ENCODE data around the gene KRTAP9-2.

The KRTAP9-2 gene

GRCh38 chr17:41215681-41216080 is 10.8 kb upstream of the KRTAP9-2 start:
- TF ChIP-seq GABPA (IDR thresholded peaks at IDR 0.05; ENCODE audit: low read depth): no peak
- no peak for TF ChIP-seq SPI1 (IDR thresholded peaks at IDR 0.05; ENCODE audit: borderline replicate concordance, low read depth)
- TF ChIP-seq, protein P1, sequence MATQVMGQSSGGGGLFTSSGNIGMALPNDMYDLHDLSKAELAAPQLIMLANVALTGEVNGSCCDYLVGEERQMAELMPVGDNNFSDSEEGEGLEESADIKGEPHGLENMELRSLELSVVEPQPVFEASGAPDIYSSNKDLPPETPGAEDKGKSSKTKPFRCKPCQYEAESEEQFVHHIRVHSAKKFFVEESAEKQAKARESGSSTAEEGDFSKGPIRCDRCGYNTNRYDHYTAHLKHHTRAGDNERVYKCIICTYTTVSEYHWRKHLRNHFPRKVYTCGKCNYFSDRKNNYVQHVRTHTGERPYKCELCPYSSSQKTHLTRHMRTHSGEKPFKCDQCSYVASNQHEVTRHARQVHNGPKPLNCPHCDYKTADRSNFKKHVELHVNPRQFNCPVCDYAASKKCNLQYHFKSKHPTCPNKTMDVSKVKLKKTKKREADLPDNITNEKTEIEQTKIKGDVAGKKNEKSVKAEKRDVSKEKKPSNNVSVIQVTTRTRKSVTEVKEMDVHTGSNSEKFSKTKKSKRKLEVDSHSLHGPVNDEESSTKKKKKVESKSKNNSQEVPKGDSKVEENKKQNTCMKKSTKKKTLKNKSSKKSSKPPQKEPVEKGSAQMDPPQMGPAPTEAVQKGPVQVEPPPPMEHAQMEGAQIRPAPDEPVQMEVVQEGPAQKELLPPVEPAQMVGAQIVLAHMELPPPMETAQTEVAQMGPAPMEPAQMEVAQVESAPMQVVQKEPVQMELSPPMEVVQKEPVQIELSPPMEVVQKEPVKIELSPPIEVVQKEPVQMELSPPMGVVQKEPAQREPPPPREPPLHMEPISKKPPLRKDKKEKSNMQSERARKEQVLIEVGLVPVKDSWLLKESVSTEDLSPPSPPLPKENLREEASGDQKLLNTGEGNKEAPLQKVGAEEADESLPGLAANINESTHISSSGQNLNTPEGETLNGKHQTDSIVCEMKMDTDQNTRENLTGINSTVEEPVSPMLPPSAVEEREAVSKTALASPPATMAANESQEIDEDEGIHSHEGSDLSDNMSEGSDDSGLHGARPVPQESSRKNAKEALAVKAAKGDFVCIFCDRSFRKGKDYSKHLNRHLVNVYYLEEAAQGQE (IDR thresholded peaks at IDR 0.05; ENCODE audit: insufficient replicate concordance, low read depth): no peak
- TF ChIP-seq, protein P2, sequence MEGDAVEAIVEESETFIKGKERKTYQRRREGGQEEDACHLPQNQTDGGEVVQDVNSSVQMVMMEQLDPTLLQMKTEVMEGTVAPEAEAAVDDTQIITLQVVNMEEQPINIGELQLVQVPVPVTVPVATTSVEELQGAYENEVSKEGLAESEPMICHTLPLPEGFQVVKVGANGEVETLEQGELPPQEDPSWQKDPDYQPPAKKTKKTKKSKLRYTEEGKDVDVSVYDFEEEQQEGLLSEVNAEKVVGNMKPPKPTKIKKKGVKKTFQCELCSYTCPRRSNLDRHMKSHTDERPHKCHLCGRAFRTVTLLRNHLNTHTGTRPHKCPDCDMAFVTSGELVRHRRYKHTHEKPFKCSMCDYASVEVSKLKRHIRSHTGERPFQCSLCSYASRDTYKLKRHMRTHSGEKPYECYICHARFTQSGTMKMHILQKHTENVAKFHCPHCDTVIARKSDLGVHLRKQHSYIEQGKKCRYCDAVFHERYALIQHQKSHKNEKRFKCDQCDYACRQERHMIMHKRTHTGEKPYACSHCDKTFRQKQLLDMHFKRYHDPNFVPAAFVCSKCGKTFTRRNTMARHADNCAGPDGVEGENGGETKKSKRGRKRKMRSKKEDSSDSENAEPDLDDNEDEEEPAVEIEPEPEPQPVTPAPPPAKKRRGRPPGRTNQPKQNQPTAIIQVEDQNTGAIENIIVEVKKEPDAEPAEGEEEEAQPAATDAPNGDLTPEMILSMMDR (IDR thresholded peaks at IDR 0.05; ENCODE audit: insufficient read depth, low read length): no peak
- TF ChIP-seq POLR2AphosphoS5 (IDR thresholded peaks at IDR 0.05; ENCODE audit: low read depth): no peak
- H3K27ac ChIP-seq (replicated peaks): no peak overlapping the region
- no peaks in the 10 kb centered on the region for H3K27me3 ChIP-seq (ENCODE audit: insufficient read depth, poor library complexity, severe bottlenecking)
- no peak overlapping the region for H3K4me3 ChIP-seq (replicated peaks; ENCODE audit: insufficient read depth, low read length)
- DNase-seq (ENCODE audit: low read depth in 1 of 2, low spot score in 1 of 2): no peak

GRCh38 chr17:41223821-41224220 is 2.6 kb upstream of the KRTAP9-2 start:
- no peaks in the 10 kb centered on the region for H3K27me3 ChIP-seq (ENCODE audit: insufficient read depth, poor library complexity, severe bottlenecking)
- DNase-seq (ENCODE audit: low read depth in 1 of 2, low spot score in 1 of 2): no peak
- H3K4me3 ChIP-seq (replicated peaks; ENCODE audit: insufficient read depth, low read length): no peak overlapping the region
- no peak overlapping the region for H3K27ac ChIP-seq (replicated peaks)
- TF ChIP-seq, protein P1 (IDR thresholded peaks at IDR 0.05; ENCODE audit: insufficient replicate concordance, low read depth): no peak

GRCh38 chr17:41226051-41226450 is 397 bp upstream of the KRTAP9-2 start:
- DNase-seq (ENCODE audit: low read depth in 1 of 2, low spot score in 1 of 2): no peak
- H3K27me3 ChIP-seq (ENCODE audit: insufficient read depth, poor library complexity, severe bottlenecking): peaks cover 2% of the 10 kb centered on the region
- H3K27ac ChIP-seq (replicated peaks): no peak overlapping the region
- TF ChIP-seq GABPA (IDR thresholded peaks at IDR 0.05; ENCODE audit: low read depth): no peak
- TF ChIP-seq POLR2AphosphoS5 (IDR thresholded peaks at IDR 0.05; ENCODE audit: low read depth): no peak
- TF ChIP-seq SPI1 (IDR thresholded peaks at IDR 0.05; ENCODE audit: borderline replicate concordance, low read depth): no peak
- TF ChIP-seq, protein P2 (IDR thresholded peaks at IDR 0.05; ENCODE audit: insufficient read depth, low read length): no peak
- TF ChIP-seq, protein P1 (IDR thresholded peaks at IDR 0.05; ENCODE audit: insufficient replicate concordance, low read depth): no peak
- no peak overlapping the region for H3K4me3 ChIP-seq (replicated peaks; ENCODE audit: insufficient read depth, low read length)

DNA sequence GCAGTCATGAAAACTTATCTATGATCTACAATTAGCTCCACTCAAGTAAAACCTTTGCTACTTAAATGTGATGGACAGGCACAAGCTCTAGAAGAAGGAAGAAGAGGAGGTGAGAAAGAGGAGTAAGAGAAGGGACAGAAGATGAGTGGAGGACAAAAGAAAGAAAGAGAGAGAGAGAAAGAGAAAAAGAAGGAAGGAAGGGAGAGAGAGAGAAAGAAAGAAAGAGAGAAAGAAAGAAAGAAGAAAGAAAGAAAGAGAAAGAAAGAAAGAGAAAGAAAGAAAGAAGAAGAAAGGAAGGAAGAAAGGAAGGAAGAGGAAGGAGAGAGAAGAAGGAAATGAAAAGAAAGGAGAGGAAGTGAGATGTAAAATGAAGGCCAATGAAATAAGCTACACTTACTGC is 3.6 kb downstream of the KRTAP9-2 start:
- H3K27me3 ChIP-seq (ENCODE audit: insufficient read depth, poor library complexity, severe bottlenecking): peaks cover 4% of the 10 kb centered on the region
- H3K27ac ChIP-seq (replicated peaks): no peak overlapping the region
- DNase-seq (ENCODE audit: low read depth in 1 of 2, low spot score in 1 of 2): no peak
- H3K4me3 ChIP-seq (replicated peaks; ENCODE audit: insufficient read depth, low read length): no peak overlapping the region
- TF ChIP-seq, protein P1 (IDR thresholded peaks at IDR 0.05; ENCODE audit: insufficient replicate concordance, low read depth): no peak
- TF ChIP-seq, protein P2 (IDR thresholded peaks at IDR 0.05; ENCODE audit: insufficient read depth, low read length): no peak
- no peak for TF ChIP-seq POLR2AphosphoS5 (IDR thresholded peaks at IDR 0.05; ENCODE audit: low read depth)

Data from HL-60 (cell line).